Non-pigmented ciliary epithelial cell (primary cell): ENCODE measurements around the gene TMEM198.

Experiments used
- DNase-seq: peaks from one replicate; pipeline ENCODE4 v3.0.0-alpha.2; 2010; ENCODE audit warnings: low read depth

TMEM198 gene

DNA sequence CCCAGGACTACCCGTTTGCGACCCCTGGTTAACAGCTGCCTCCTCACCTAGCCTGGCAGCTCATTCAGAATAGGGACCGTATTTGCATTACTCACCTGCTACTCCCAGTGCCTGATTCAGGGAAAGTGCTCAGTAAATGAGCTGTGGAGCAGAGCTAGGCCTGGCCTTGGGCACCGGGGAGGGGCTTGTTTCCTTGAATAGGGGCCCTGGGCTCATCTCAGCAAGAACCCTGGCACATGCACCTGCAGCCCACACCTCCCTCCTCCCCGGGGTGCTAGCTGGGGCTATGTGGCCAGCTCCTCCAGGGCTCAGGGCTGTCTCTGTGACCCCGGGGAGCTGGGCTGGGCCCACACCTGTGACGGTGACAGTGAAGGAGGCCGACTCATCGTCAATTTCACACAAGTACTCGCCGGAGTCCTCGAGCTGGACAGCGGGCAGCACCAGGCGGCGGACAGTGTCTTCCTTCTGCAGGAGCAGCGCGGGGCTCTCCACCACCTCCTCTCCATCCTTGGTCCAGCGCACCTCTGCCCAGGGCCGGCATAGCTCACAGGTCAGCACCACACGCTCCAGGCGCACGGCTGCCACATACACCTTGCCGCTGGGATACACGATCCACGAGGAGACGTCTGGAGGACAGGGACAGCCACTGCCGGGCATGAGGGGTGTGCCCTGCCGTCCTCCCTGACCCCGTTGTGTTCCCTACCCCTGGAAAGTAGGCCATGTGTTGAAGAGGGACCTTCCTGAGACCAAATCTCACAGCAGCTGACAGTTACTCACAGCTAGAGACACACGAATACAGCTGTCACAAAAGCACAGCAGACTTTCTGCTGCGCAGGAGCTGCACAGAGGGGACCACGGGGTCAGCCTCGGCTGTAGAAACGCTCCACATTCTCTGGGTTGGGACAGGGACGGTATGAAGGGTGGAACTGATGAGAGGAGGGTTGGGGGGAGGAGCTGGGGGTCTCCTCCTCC is 18.5 kb downstream of the TMEM198 start:
- no peak for DNase-seq

DNA sequence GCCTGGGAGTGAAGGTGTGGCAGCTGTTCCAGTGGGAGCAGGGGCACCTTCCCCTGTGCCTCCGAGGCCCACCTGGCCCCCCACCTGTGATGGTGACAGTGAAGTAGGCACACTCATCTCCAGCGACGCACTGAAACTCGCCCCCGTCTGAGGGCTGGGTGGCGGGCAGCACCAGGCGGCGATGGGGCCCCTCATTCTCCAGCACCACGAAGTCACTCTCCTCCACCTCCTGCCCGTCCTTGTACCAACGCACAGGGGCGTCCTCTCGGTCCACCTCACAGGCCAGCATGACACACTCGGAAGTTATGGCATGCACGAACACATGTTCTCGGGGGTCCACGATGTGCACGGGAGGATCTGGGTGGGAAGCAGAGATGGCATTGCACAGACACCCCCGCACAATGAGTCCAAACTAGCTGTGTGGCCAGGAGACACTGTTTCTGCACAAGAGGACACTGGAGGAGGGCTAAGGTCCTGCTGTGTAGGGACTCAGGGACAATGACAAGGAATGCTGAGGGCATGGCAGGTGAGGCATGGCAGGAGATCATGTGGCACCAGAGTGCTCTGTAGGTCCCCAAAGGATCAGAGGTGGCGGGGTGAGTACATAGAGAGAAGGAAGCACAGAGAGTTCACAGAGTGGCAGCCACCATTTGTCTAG is 19.6 kb downstream of the TMEM198 start:
- DNase-seq: no peak

GRCh38 chr2:219565130-219566080 is 21.6 kb downstream of the TMEM198 start:
- DNase-seq: no peak

- no peak for DNase-seq
These were observed 22.8 kb downstream of the TMEM198 start for GRCh38 chr2:219566640-219567039.

DNA sequence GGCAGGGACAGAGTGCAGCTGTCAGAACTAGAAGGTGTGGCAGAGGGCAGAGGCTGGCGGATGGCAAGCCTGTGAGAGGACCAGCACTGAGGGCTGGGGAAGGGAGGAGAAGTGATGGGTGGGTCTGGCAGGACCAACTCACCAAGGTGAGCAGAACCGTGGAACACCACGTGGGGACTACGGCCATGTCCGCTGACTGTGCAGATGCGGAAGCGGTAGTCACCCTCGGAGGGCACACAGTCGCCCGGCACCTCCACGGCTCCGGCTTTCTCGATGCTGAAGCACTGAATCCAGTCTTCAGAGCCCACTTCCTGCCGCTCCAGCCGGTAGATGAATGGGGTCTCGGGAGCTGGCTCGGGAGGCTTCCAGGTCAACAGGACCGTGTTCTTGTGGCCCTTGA is 23.3 kb downstream of the TMEM198 start:
- DNase-seq: no peak

- DNase-seq: no peak
These were observed 24.0 kb downstream of the TMEM198 start for GRCh38 chr2:219567791-219568361.

GRCh38 chr2:219569041-219569440 is 25.2 kb downstream of the TMEM198 start:
- DNase-seq: no peak

DNA sequence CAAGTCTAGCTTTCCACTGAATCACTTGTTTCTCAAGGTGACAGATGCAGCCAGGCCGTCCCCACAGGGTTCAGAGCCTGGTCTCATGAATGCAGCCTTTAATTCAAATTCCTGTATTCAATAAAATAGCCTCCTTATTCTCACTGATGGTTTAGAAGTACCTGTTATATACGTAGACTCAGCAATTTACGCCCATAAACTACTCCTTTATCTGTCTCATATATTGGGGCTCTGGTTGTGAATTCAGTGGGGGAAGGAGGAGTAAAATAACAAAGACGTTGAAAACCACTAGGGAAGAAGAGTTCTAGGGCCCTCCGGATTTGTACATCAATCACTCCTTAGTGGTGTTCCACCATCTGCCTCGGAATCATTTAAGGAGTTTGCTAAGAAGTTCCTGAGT is 25.8 kb downstream of the TMEM198 start:
- no peak for DNase-seq

GRCh38 chr2:219570194-219570923 is 26.5 kb downstream of the TMEM198 start:
- no peak for DNase-seq

GRCh38 chr2:219570924-219571310 is 27.1 kb downstream of the TMEM198 start:
- no peak for DNase-seq

DNA sequence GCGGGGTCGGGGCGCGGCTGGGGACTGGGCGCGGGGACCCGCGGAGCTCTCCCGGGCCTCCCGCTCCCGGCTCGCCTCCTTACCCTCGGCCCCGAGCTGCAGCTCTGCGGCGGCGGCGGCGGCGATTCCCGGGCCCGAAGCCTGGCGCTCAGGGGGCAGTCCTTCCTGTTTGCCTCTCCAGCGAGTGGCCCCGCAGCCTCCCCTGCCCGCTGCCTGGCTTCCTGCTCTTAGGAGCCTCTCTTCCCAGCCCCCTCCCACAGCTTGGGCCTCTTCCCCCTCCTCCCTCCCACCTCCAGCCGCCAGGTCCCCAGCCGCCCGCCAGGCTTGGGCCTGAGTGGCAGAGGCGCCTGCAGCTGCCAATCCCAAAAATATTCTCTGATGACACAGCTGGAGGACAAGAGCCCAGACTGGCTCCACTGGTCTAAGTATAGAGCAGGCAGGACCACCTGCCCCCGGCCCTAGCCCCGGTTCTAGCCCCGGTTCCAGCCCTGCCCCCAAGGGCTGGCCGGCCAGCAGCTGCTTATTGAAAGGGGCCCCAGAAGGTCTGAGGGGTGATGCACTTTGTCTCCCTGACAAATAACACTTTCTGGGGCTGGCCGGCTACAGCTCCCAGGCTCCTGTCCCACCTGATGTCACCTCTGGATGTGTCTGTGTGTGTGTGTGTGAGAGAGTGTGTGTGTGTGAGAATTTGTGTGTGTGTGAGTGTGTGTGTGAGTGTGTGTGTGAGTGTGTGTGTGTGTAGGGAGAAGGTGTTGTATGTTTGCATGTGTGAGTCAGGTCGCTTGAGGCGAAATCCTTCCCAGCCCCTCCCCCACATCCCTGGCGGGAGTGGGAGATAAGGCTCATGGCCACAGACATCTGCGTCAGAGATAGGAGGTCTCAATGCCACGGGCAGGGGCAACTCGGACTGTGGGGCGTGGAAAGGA is 27.7 kb downstream of the TMEM198 start, which contains the start of gene OBSL1:
Gene OBSL1 (minus strand): TSS at position 229 of the 926 bp plus-strand sequence. CDS start 307 bp downstream, outside the sequence.
- DNase-seq: no peak

GRCh38 chr2:219572237-219573001 is 28.6 kb downstream of the TMEM198 start, which contains the start of gene INHA:
INHA (plus strand) TSS chr2:219572310; CDS start chr2:219572375, 65 bp downstream.
- no peak for DNase-seq

DNA sequence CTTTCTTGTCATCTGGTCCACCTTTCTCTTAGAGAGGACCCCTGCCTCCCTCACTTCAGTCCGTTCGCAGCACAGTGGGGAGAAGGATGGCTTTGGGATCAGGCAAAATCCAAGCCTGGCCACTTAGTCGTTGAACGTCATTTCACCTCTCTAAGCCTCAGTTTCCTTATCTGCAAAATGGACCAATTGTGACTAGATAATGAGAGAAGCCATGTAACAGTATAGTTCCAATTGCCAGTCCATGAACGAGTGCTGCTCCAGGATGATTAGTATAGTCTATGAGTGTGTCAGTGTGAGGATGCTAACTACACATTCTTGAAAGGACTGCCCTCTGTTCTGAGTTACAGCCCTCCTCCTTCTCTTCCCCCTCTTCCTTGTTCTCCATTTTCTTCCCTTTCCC is 29.3 kb downstream of the TMEM198 start:
- no peak for DNase-seq

DNA sequence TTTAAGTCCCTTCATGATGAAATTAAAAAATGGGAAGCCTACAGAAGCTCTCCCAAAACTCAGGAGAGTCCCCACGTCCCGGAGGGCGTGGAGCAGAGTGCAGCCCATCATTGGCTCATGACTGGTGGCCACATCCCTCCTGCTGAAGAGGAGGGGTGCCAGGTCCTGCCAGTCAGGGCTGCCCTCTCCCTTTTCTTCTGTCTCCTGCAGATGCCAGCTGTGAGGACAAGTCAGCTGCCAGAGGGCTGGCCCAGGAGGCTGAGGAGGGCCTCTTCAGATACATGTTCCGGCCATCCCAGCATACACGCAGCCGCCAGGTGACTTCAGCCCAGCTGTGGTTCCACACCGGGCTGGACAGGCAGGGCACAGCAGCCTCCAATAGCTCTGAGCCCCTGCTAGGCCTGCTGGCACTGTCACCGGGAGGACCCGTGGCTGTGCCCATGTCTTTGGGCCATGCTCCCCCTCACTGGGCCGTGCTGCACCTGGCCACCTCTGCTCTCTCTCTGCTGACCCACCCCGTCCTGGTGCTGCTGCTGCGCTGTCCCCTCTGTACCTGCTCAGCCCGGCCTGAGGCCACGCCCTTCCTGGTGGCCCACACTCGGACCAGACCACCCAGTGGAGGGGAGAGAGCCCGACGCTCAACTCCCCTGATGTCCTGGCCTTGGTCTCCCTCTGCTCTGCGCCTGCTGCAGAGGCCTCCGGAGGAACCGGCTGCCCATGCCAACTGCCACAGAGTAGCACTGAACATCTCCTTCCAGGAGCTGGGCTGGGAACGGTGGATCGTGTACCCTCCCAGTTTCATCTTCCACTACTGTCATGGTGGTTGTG is 30.9 kb downstream of the TMEM198 start:
- DNase-seq: no peak

GRCh38 chr2:219575566-219576504 is 32.0 kb downstream of the TMEM198 start:
- no peak for DNase-seq

- DNase-seq: no peak
These were observed 32.9 kb downstream of the TMEM198 start for GRCh38 chr2:219576505-219577388.
